ENCODE data around the gene CD247.

The CD247 gene

GRCh38 chr1:167443757-167444156, 74.6 kb downstream of the CD247 start:
- no peak overlapping the region for H3K4me3 ChIP-seq (ENCODE audit: low read depth, low read length)
- no peak for DNase-seq (ENCODE audit: low read depth)

GRCh38 chr1:167442854-167443565, 75.3 kb downstream of the CD247 start:
- no peak for DNase-seq (ENCODE audit: low read depth)

GRCh38 chr1:167442142-167442848, 76.0 kb downstream of the CD247 start:
- no peak overlapping the region for H3K4me3 ChIP-seq (ENCODE audit: low read depth, low read length)
- peak; percentile 18 for DNase-seq (ENCODE audit: low read depth)

More at GRCh38 chr1:167442854-167443565, 75.3 kb downstream of the CD247 start:
- no peak overlapping the region for H3K4me3 ChIP-seq (ENCODE audit: low read depth, low read length)

- H3K4me3 ChIP-seq (ENCODE audit: low read depth, low read length): no peak overlapping the region
- no peak for DNase-seq (ENCODE audit: low read depth)
These were observed 77.1 kb downstream of the CD247 start for GRCh38 chr1:167441222-167441621.

- no peak for DNase-seq (ENCODE audit: low read depth)
- H3K4me3 ChIP-seq (ENCODE audit: low read depth, low read length): no peak overlapping the region
These were observed 77.6 kb downstream of the CD247 start for GRCh38 chr1:167440776-167441175.

- DNase-seq (ENCODE audit: low read depth): no peak
- H3K4me3 ChIP-seq (ENCODE audit: low read depth, low read length): no peak overlapping the region
These were observed 78.0 kb downstream of the CD247 start for GRCh38 chr1:167440345-167440744.

GRCh38 chr1:167439301-167439988, 78.9 kb downstream of the CD247 start:
- H3K4me3 ChIP-seq (ENCODE audit: low read depth, low read length): peak overlapping the region; percentile 48
- no peak for DNase-seq (ENCODE audit: low read depth)

GRCh38 chr1:167438171-167439138, 79.9 kb downstream of the CD247 start:
- no peak for DNase-seq (ENCODE audit: low read depth)
- no peak overlapping the region for H3K4me3 ChIP-seq (ENCODE audit: low read depth, low read length)

- DNase-seq (ENCODE audit: low read depth): no peak
These were observed 82.8 kb downstream of the CD247 start for GRCh38 chr1:167435484-167435883.

GRCh38 chr1:167434306-167434705, 84.0 kb downstream of the CD247 start:
- DNase-seq (ENCODE audit: low read depth): no peak
- H3K4me3 ChIP-seq (ENCODE audit: low read depth, low read length): no peak overlapping the region

More at GRCh38 chr1:167435484-167435883, 82.8 kb downstream of the CD247 start:
- H3K4me3 ChIP-seq (ENCODE audit: low read depth, low read length): no peak overlapping the region

- H3K4me3 ChIP-seq (ENCODE audit: low read depth, low read length): no peak overlapping the region
- DNase-seq (ENCODE audit: low read depth): no peak
These were observed 84.4 kb downstream of the CD247 start for GRCh38 chr1:167433884-167434283.

- no peak for DNase-seq (ENCODE audit: low read depth)
These were observed 85.5 kb downstream of the CD247 start for GRCh38 chr1:167432780-167433179.

GRCh38 chr1:167431909-167432650, 86.2 kb downstream of the CD247 start:
- H3K4me3 ChIP-seq (ENCODE audit: low read depth, low read length): no peak overlapping the region
- no peak for DNase-seq (ENCODE audit: low read depth)

More at GRCh38 chr1:167432780-167433179, 85.5 kb downstream of the CD247 start:
- H3K4me3 ChIP-seq (ENCODE audit: low read depth, low read length): no peak overlapping the region

- no peak overlapping the region for H3K4me3 ChIP-seq (ENCODE audit: low read depth, low read length)
- DNase-seq (ENCODE audit: low read depth): no peak
These were observed 86.9 kb downstream of the CD247 start for GRCh38 chr1:167431261-167431908.

- no peak for DNase-seq (ENCODE audit: low read depth)
- H3K4me3 ChIP-seq (ENCODE audit: low read depth, low read length): no peak overlapping the region
These were observed 87.5 kb downstream of the CD247 start for GRCh38 chr1:167430849-167431242.

- no peak overlapping the region for H3K4me3 ChIP-seq (ENCODE audit: low read depth, low read length)
- DNase-seq (ENCODE audit: low read depth): no peak
These were observed 88.0 kb downstream of the CD247 start for GRCh38 chr1:167430134-167430848.

- H3K4me3 ChIP-seq (ENCODE audit: low read depth, low read length): no peak overlapping the region
- DNase-seq (ENCODE audit: low read depth): no peak
These were observed 88.7 kb downstream of the CD247 start for GRCh38 chr1:167429612-167430011.

GRCh38 chr1:167428395-167428794, 89.9 kb downstream of the CD247 start:
- DNase-seq (ENCODE audit: low read depth): no peak
- H3K4me3 ChIP-seq (ENCODE audit: low read depth, low read length): no peak overlapping the region
